PFSK-1 (cell line): ENCODE data around the gene GTF2A1L. TPM values are rescaled to one million over a fixed set of nuclear protein-coding genes. Genes with fewer than 3 reads are reported as not detected.

Source experiments
- FOXP2 ChIP-seq: optimal IDR thresholded peaks from 2 replicates; pipeline ENCODE3; 2011; ENCODE audit warnings: borderline replicate concordance, control low read depth, inconsistent platforms; ENCODE audit not compliant: insufficient read depth; ENCODE audit errors: extremely low read length, extremely low read depth
- POLR2AphosphoS5 ChIP-seq: IDR thresholded peaks from 2 replicates; pipeline ENCODE4 v1.6.1; 2012; ENCODE audit warnings: low read depth, mild to moderate bottlenecking, control low read depth, low read length, moderate library complexity
- REST ChIP-seq, 2 experiments: IDR thresholded peaks; 2 replicates each; pipeline versions ENCODE4 v1.6.1 to v1.8.0; 2011 to 2012; ENCODE audit warnings: low read depth in 2 of 2, low read length in 2 of 2, control low read depth in 1 of 2, inconsistent platforms in 1 of 2, mild to moderate bottlenecking in 1 of 2, moderate library complexity in 1 of 2; ENCODE audit not compliant: insufficient read depth in 1 of 2
- SIN3A ChIP-seq: IDR thresholded peaks from 2 replicates; pipeline ENCODE4 v1.6.1; 2012; ENCODE audit warnings: mild to moderate bottlenecking, low read length, moderate library complexity, borderline replicate concordance; ENCODE audit not compliant: insufficient read depth
- TAF1 ChIP-seq: IDR thresholded peaks from 2 replicates; pipeline ENCODE4 v1.6.1; 2012; ENCODE audit warnings: low read length, control low read depth, borderline replicate concordance; ENCODE audit not compliant: insufficient read depth
- polyA plus RNA-seq: library from polyadenylated mRNA; unstranded; fragments of >200 nt; gene quantifications from one replicate; pipeline ENCODE4 v1.2.1, GENCODE V29; 2012; ENCODE audit warnings: low read depth, missing spikeins; ENCODE audit not compliant: insufficient read length

GTF2A1L gene
- polyA plus RNA-seq: not detected

GRCh38 chr2:48617618-48618017 lies at the start of gene GTF2A1L:
GTF2A1L (plus strand) TSS chr2:48617856; CDS start chr2:48617875, 19 bp downstream.
- TF ChIP-seq FOXP2 (no peak), TAF1 (no peak), POLR2AphosphoS5 (no peak), SIN3A (no peak), REST (IDR thresholded peaks at IDR 0.05; ENCODE audit: insufficient read depth in 1 of 2, low read depth in 2 of 2, low read length in 2 of 2) (no peak)

GRCh38 chr2:48568547-48568946 lies 49.1 kb upstream of the GTF2A1L start:
- no peak for TF ChIP-seq TAF1
- no peak for TF ChIP-seq POLR2AphosphoS5

- TF ChIP-seq REST (IDR thresholded peaks at IDR 0.05; ENCODE audit: insufficient read depth in 1 of 2, low read depth in 2 of 2, low read length in 2 of 2): no peak
- no peak for TF ChIP-seq TAF1
- no peak for TF ChIP-seq SIN3A
- no peak for TF ChIP-seq POLR2AphosphoS5
- no peak for TF ChIP-seq FOXP2
These were observed 48.2 kb upstream of the GTF2A1L start for GRCh38 chr2:48569433-48569832.

GRCh38 chr2:48572816-48573215 lies 44.8 kb upstream of the GTF2A1L start:
- no peak for TF ChIP-seq POLR2AphosphoS5
- TF ChIP-seq FOXP2: no peak
- no peak for TF ChIP-seq SIN3A
- TF ChIP-seq REST (IDR thresholded peaks at IDR 0.05; ENCODE audit: insufficient read depth in 1 of 2, low read depth in 2 of 2, low read length in 2 of 2): no peak
- TF ChIP-seq TAF1: no peak

GRCh38 chr2:48574353-48575287 lies 43.0 kb upstream of the GTF2A1L start:
- TF ChIP-seq REST (IDR thresholded peaks at IDR 0.05; ENCODE audit: insufficient read depth in 1 of 2, low read depth in 2 of 2, low read length in 2 of 2): no peak
- no peak for TF ChIP-seq SIN3A
- no peak for TF ChIP-seq TAF1
- no peak for TF ChIP-seq POLR2AphosphoS5
- TF ChIP-seq FOXP2: no peak
